HG03565 (cell line): Measurements from ENCODE around the gene DHRSX.
"Not testable (repeated sequence)": the region's sequence is repeated elsewhere in the genome, so short reads cannot be mapped to it uniquely, and the experiment has no call there.

ENCODE experiments used
- ATAC-seq: cut with Tn5 transposase; IDR thresholded peaks from one replicate; pipeline ENCODE4 v1.9.1; 2021; ENCODE audit warnings: mild to moderate bottlenecking, moderate library complexity; ENCODE audit not compliant: unreplicated experiment

The DHRSX gene

DNA sequence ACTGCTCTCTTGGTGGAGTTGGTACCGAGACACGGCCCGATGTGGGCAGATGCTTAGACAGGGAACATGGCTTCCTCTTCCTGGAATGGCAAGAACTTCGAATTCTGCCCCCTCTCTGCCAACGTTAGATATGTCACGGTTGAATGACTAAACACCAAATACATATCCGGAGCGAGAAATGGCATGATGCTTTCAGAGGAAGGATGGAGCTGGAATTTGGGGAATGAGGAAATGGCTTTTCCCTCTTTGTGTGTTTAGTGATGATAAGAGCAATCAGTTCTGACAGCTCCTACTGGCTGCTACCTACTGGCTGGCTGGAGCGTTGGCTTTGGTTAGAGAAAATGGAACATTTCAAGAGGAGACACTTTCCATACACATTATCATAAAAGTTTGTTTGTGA is 140.0 kb downstream of the DHRSX start:
- ATAC-seq = no peak

DNA sequence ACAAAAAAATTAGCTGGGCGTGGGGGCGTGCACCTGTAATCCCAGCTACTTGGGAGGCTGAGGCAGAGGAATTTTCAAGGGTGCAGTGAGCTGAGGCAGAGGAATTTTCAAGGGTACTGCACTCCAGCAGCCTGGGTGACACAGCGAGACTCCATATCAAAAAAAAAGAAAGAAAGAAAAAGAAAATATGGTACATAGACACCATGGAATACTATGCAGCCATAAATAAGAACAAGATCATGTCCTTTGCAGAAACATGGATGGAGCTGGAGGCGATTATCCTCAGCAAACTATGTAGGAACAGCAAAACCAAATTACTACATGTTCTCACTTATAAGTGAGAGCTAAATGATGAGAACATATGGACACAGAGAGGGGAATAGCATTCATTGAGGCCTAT is 141.3 kb downstream of the DHRSX start:
- not testable (repeated sequence) for ATAC-seq

DNA sequence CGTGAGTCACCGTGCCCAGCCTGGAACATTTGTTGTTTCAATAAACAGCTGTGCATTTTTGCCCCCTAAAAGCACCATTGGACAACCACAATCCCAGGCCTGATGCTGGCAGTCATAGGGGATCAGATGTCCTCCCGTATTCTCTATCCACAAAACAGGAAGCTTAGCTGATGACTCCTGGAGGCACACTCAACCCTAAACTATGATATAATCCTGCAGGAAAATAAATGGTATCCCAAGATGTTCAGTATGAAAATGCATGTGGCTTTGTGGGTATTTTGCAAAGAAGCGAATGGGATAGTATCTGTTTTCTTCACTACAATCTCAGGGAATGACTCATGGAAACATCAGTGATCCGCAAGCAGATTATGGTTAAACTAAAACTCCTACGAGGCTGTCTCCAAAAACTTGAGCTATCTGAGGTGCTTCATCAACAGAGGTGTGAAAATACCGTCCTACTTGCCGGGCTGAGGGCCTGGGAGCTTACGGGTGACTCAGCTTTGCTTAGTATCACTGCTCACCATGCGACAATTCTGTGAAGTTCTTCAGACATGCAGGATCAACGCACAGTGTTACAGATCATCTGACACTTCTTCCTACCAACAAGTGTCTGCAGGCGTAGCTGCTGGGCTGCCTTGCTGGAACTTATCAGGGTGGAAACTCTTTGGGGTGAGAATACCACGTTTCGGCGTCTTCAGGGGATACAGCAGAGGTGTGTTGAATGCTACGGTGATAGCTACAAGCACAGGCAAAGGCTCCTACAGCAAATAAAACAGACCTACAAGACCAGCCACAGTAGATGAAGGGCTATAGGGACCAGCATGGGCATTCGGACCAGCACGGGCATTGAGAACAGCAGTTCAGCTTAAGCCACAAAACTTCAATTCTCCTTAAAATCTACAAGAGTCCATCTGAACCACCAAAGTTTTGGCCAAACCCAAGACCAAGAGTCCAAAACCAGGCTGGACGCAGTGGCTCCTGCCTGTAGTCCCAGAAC is 148.5 kb downstream of the DHRSX start:
- ATAC-seq = no peak

DNA sequence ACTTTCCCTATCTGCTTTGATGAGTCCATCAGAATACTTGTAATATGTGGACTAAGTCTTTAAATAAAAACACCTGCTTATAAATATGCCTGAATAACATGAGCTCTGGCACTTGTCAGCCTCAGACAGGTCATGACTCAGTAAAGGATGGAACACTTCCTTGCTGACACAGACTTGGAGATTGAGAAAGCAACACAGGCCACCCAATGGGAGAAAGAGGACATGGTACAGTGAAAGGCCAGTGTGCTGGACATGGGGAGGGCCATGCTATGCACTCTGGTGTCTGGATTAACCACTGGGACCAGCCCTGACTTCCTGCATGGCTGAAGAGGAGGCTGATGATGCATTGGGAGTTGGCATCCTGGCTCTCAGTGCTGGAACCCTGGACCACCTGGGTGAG is 149.5 kb downstream of the DHRSX start:
- ATAC-seq = no peak

DNA sequence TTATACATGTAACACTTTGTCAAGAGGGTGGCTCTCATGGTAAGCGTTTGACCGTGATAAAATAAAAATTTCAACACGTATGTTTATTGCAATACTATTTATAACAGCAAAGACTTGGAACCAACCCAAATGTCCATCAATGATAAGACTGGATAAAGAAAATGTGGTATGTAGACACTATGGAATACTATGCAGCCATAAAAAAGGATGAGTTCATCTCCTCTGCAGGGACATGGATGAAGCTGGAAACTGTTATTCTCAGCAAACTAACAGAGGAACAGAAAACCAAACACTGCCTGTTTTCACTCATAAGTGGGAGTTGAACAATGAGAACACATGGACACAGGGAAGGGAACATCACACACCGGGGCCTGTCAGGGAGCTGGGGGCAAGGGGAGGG is 150.1 kb downstream of the DHRSX start:
- not testable (repeated sequence) for ATAC-seq

DNA sequence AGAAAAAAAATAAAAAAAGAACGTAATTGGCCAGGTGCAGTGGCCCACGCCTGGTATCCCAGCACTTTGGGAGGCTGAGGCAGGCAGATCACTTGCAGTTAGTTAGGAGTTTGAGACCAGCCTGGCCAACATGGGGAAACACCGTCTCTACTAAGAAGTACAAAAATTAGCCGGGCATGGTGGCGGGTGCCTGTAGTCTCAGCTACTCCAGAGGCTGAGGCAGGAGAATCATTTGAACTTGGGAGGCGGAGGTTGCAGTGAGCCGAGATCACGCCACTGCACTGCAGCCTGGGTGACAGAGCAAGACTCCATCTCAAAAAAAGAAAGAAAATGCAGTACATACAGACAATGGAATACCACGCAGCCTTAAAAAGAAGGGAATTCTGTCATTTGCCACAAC is 150.7 kb downstream of the DHRSX start:
- ATAC-seq = not testable (repeated sequence)

DNA sequence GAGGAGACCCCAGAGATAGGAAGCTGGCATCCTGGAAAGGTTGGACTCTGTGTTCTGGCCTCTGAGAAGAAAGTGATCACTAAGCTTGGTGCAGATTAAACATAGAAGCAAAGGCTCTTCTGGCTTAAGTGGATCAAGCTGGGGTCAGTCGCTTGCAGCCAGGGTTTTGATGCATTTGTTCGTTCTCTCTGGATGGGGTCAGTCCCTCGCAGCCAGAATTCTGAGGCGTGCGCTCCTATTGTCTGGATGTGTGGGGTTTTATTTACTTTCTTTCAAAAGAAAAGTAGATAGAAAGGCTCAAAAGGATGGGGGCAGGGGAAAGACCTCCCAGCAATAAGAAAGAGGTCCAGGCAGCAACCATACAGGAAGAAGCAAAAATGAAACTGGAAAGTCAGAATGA is 152.6 kb downstream of the DHRSX start:
- no peak for ATAC-seq

DNA sequence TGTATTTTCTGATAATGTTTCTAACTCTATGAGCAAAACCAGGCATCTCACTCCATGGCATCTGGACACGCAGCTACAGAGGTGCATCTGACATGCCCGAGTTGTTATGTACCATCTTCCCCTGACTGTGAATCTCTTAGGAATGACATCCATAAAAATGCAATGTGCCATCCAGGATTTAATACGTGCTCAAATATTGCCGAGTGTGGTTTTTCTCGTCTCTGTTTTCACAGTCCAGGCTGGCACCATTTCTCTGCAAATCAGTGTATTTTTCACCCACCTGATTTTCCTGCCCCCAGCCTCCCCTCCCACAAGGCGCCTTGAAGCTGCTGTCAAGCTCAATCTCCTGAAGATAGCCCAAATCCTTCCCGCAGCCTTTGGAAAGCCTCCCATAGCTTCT is 154.6 kb downstream of the DHRSX start:
- ATAC-seq = no peak

DNA sequence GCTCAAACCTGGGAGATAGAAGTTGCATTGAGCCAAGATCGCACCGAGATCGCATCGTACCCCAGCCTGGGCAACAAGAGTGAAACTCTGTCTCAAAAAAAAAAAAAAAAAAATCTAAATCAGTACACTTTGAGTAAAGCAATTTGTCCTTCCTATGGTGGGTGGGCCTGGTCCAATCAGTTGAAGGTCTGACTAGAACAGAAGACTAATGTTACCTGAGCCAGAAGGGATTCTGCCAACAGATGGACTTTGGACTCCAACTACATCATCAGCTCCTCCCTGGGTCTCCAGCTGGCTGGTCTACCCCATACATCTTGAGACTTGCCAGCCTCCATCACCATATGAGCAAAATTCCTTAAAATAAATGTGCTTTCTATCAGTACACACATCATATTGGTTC is 155.2 kb downstream of the DHRSX start:
- ATAC-seq = no peak

DNA sequence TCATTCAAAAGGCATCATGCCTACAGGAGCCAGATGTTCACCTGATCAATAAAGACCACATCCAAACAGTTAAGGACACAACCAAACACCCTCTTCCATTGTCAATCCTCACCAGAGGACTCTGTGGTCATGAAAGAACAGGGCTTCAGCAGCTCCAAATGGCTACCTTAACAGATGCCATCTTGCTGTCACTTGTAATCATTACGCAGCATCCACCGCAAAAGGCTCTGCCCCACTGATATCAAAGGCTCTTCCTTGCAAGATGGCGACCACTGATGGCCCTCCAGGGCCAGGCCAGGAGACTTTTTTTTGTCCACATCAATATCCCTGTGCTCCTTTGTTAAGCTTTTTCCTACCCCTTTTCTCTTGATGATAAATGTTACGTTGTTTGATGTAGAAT is 157.4 kb downstream of the DHRSX start:
- ATAC-seq = no peak

DNA sequence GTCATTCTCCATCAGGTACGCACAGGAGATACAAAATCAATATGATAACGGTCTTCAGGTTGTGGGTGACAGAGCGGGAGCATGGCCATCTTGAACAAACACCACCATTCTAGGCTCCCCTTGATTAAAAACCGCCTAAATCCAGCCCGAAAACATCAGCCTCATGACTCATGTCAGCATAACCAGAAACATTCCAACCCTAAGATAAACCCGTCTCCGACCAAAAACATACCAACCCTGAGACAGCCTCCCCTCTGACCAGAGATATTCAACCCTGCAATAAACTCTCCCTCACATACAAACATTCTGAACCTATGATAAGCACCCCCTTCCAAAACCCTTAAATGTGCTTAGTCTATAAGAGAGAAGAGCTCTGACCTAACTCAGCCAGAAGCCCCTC is 157.9 kb downstream of the DHRSX start:
- no peak for ATAC-seq

DNA sequence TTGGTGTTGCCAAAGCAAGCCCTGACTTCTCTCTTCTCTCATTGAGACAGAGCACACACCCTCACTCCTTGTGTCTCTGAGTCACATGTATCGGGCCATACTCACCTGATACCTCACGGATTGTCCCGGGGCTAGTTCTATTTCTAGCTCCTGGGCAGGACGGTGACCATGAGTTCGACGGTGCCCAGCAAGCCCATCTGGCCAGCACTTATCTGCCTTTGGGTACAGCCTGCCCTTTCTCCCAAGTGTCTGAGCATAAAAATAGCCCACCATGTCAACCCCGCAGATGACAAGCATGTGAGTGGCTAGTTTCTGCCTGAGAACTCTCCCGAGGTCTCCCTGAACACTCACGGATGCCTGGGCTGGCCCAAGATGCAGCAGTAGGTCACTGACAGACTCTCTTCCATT is 158.5 kb downstream of the DHRSX start:
- no peak for ATAC-seq

DNA sequence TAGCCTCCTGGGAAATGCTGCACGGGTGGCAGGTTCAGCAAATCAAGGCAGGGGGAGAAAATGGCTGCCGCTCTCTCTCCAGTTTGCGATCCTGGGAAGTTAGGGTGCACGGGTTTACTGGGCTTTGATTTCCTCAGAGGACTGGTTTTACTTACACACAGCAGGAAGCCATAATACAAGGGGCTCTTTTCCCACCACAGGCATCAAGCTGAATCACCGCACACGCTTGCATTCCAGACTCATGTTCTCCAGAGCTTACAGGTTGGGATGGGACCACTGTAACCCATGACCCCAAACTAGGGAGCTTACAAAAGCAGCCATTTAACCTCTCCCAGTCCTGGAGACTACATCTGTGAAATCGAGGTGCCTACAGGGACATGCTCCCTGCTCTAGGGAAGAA is 159.8 kb downstream of the DHRSX start:
- no peak for ATAC-seq

DNA sequence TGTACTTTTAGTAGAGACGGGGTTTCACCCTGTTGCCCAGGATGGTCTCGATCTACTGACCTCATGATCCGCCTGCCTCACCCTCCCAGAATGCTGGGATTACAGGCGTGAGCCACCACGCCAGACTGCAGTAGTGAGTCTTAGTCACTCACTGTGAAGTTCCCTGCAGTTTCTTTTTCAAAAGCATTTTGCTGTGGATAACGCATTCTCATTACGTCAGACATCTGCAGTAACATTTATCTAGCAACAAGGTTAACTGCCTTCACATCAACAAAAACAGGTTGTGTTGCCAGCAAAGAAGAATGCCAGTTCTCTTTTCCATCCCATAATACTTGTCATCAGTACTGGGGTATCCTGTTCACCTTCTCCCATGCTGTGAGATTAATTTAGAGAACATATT is 164.6 kb downstream of the DHRSX start:
- no peak for ATAC-seq

DNA sequence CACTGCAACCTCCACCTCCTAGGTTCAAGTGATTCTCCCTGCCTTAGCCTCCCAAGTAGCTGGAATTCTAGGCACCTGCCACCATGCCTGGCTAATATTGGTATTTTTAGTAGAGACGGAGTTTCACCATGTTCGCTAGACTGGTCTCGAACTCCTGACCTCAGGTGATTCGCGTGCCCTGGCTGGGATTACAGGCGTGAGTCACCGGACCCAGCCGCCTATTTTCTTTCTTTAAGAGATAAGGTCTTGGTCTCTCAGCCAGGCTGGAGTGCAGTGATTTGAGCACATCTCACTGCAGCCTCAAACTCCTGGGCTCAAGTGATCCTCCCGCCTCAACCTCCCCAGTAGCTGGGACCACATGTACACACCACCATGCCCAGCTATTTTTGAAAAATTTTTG is 166.5 kb downstream of the DHRSX start:
- no peak for ATAC-seq

DNA sequence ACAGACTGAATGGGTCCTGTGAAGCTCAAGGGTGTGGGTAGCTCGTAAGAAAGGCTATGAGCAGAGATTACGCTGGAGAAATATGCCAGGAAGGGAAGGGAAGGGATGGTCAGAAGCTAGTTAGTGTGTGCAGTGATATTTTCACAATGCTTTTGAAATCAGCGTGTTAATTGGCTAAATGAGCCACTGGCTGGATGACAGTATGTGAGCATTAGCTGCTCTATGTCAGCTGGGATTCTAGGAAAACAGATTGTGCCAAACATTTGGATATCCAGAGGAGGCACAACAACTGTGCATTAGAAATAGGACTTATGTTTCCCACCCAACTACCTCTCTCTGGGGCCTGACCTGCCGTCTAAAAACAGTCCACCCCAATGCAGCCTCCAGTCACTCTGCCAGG is 168.5 kb downstream of the DHRSX start:
- ATAC-seq = no peak

DNA sequence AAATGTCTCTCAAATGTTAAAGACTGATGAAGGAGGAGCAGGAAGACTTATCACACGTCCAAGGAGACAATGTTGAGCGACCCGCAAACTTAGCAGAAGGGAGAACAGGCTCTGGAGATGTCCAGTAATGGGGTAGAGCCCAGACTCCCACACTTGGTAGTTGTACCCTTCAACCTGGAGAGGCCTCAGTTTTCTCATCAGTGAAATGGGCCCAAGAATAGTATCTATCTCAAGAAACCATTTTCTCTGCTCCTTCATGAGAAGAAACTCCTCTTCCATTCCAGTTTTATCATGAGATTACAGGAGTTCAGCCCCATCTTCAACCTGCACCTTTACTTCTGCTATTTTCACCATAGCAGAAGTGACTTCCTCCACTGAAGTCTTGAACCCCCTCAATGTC is 169.9 kb downstream of the DHRSX start:
- ATAC-seq = no peak

DNA sequence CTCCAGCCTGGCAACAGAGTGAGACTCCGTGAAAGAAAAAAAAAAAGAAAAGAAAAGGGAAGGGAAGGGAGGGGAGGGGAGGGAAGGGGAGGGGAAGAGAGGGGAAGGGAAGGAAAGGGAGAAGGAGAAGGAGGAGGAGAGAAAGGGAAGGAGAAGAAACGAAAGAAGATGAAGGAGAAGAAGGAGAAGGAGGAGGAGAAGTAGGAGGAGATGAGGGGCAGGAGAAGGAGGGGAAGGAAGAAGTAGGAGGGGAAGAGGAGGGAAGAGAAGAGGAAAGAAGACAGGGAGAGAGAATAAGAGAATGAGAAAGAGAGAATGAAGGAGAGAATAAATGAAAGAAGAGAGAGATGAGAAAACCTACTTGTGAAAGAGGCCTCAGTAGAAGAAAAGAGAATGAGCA is 170.3 kb downstream of the DHRSX start:
- no peak for ATAC-seq

DNA sequence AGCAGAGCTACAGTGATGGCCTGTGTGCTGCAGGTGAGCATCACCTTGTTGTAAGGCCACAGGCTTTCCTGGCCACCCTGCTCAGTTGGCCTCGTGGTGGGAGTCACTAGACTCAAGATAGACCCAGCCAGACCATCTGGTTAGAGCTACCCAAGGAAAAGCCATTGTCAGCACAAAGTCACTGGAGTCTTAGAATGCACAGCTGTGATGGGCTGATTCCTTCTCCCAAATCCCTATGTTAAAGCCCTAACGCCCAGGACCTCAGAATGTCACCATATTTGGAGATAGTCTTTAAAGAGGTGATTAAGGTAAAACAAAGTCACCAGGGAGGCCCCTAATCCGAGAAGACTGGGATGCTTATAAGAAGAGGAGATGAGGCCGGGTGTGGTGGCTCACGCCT is 173.4 kb downstream of the DHRSX start:
- no peak for ATAC-seq

DNA sequence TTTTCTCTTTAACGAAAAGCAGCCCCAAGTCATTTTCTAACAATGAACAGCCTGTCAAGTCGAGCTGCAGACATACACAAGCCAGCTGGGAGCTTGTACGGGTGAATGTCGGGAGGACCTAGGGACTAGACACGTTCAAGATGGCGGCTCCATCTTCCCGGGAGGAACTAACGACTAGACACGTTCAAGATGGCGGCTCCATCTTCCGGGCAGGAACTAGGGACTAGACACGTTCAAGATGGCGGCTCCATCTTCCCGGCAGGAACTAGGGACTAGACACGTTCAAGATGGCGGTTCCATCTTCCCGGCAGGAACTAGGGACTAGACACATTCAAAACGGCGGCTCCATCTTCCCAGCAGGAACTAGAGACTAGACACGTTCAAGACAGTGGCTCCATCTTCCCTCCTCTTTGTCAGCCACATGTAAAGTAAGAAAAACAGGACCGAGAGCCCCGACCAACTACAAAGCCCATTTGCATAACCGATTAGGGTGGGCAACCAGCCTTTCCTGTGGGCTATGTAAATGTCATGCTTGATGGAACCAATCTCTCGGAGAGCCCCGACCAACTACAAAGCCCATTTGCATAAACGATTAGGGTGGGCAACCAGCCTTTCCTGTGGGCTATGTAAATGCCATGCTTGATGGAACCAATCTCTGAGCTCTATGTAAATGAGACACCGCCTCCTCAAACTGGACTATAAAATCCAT is 175.5 kb downstream of the DHRSX start:
- no peak for ATAC-seq

DNA sequence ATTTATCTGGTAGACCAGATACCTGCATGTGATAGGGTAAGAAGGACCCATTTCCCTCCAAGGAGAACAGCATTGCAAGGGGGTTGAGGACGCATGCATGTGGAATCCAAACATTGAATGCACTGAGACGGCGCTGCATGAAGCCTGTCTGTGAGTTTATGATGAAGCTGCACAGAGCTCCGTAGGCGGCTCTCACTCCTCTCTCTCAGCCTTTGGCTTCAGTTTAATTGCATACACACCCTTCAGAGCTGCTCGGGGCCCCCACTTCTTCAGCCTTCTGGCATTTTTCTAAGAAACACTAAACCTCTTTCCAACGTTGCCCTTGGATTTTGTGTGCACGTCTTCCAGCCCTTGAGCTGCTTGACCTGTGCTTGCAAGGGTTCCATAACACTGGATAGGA is 176.6 kb downstream of the DHRSX start:
- ATAC-seq = no peak

DNA sequence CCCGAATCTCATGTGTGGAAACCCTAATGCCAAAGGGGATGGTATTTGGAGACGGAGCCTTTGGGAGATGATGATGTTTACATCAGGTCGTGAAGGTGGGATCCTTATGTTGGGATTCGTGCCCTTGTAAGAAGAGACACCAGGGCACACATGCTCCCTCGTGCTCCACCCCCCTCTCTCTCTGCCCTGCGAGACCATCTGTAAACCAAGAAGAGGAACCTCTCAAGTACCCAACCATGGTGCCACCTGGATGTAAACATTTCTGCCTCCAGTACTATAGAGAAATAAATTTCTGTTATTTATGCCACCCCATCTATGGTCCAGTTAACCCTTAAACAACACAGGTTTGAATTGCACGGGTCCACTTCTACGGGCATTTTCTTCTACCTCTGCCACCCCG is 179.4 kb downstream of the DHRSX start:
- no peak for ATAC-seq
